ENCODE results near the gene SLC5A8. TPM values are rescaled to one million over a fixed set of nuclear protein-coding genes. Genes with fewer than 3 reads are reported as not detected.
A peak's percentile ranks its signal among the peaks of the same experiment; 100 is the strongest.
"Not testable (repeated sequence)": the region's sequence is repeated elsewhere in the genome, so short reads cannot be mapped to it uniquely, and the experiment has no call there.

Gene SLC5A8
- polyA plus RNA-seq, 3 donors = 28.2 to 51.2 (median 41.3) TPM

DNA sequence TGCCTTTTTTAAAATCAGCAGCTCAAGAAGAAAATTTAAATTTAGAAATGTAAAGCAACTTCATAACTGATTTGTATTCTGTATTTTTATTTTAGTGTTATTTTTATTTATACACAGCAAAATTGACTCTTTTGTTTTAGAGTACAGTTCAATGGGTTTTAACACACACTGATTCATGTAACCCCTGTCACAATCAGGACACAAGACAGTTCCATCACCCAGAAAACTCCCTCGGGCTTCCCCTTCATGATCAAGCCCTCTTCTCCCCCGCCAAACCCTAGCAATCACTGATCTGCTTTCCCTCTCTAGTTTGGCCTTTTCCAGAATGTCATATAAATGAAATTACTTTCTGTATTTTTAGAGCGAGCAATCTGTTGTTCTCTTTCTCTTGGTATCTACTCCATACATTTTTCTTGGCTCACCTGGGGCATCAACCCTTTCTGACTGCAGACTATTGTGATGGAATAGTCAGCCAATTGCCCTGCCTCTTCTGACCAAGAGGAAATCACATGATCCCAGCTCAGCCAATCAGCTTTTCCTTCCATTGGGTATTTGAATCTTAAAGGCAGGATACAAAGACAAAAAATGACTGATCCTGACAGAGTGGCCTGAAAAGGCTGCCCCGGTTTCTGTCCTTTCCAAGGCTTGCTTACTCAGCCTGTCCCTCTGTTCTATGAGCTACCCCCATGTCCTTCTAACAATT, 5.3 kb downstream of the SLC5A8 start:
- no peak for DNase-seq (ENCODE audit: extremely low read depth in 1 of 11, low read depth in 9 of 11, low spot score in 4 of 11)

DNA sequence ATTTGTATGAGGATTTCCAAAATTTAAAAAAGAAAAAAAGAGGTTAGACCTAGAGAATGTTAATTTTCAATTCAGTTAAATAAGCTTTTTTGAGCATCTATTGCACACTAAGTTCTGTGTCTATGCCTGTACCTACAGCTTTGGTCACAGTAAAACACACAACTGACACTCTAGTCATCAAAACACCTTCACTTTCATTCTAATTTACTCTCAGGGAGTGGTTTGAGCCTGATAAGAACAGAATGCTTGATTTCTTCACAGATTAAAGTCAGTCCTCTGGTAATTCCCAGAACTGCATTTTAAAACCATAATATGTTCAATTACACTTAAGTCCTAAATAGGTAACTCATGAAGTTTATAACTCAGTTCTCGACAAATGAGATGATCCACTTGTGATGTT, 9.2 kb downstream of the SLC5A8 start:
- no peak for DNase-seq (ENCODE audit: extremely low read depth in 1 of 11, low read depth in 9 of 11, low spot score in 4 of 11)

DNA sequence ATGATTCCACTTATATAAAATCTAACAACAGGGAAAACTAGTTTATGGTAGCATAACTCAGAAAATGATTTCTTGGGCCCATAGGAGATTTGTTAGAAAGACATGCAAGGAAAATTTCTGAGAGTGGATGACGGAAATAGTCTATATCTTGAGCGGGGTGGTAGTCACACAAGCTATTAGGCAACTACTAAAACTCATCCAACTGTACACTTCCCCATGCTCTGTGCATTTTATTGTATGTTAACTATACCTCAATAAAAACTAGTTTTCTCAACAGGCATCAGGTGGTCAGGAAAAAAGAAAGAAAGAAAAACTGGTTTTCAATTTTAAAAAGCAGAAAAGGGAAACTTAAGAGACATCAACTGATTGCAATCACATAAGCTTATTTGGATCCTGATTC, 9.9 kb downstream of the SLC5A8 start:
- DNase-seq (ENCODE audit: extremely low read depth in 1 of 11, low read depth in 9 of 11, low spot score in 4 of 11) = no peak

DNA sequence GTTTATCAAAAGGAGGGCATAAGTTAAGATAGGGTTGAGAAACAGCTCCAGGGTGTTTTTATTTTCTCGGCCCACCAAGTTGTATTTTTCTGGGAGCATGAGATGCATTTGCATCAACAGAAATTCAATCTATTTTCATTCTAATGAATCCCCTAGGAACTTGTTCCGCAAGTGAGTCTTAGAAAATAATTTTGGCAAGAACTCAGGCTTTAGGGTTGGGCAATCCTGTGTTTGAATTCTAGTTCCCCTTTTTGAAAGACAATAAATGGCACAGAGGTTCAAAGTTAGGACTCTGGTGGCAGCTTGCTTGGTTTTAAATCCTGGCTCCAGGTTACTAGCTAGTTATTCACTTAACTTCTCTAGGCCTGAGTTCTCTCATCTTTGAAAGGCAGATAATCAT, 23.7 kb downstream of the SLC5A8 start:
- DNase-seq (ENCODE audit: extremely low read depth in 1 of 11, low read depth in 9 of 11, low spot score in 4 of 11) = no peak

DNA sequence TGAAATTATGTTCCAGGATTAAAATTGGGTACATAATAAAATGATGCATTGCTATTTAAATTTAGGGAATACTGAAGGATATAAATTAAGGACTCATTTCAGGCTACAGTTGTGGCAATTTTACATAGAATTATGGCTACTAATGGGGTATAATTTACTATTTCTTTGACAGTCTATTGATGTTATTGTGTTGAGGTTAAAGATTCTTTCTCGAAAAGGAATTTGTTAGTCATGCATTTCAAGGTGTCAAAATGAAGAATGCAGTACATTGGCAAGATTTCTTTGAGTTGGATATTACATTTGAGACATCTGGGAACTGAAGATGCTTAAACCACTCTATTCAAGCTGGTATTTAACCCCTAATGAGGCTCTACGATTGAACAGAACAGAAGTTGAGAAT, 28.3 kb downstream of the SLC5A8 start:
- DNase-seq (ENCODE audit: extremely low read depth in 1 of 11, low read depth in 9 of 11, low spot score in 4 of 11) = no peak

DNA sequence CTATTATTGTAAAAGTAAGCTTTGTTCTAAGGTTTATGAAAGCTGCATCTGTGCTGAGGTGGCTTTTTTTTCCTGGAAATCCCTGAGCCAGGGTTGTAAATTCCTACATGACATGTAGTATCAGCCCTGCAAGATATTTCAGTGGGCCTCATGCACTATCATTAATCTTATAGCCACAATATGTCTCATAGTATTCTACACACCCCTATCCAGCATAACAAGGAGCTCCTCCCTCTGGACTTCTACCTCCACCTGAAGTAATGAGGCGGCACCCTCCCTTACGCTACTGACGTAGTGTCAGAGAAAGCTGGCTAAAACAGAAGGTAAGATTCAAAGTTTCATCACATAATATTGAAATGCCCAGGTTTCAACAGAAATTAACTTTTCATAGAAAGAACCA, 35.5 kb downstream of the SLC5A8 start:
- DNase-seq (ENCODE audit: extremely low read depth in 1 of 11, low read depth in 9 of 11, low spot score in 4 of 11) = no peak

DNA sequence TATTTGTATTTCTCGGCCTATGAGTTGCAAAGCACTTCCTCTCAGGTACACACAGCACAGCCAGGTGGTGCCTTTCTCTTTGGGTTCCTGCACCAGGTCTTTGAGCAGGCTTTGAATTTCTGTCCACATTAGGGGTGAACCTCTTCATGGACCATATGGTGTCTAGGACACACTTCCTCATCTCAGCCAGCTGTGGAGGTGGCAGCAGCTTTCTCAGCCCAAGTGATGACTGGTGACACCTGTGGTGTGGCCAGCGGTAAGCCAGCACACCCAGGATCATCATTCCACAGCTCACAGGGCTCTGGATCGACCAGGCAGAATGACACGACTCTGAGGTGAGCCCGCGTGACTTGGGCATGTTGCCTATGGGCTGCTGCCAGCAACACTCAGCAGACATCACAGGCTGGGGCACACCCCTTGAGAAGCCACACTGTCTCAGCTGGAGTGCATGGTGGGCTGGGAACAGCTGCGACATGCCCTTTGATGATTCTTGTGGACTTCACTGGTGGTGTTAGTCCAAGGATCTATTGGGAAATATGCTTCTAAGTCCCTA, 36.8 kb downstream of the SLC5A8 start:
- no peak for DNase-seq (ENCODE audit: extremely low read depth in 1 of 11, low read depth in 9 of 11, low spot score in 4 of 11)

DNA sequence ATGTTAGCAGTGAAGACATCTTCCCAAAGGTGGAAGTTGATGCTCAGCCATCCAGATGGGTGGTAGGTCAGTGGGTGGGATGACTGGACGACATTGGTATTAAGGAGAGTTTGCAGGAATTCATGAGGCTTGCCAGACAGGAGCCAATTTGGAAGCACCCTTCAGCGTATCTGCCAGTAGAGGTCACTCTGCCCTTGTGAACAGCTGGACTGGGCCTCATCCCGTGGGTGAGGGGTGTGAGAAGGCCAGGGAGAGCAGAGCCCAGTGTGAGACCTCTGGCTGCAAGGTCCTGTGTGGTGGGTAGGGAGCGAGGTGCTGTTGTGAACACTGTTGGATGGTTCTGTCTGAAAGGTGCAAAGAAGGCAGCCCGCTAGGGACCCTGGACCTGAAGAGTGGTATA, 37.7 kb downstream of the SLC5A8 start:
- DNase-seq (ENCODE audit: extremely low read depth in 1 of 11, low read depth in 9 of 11, low spot score in 4 of 11) = no peak

DNA sequence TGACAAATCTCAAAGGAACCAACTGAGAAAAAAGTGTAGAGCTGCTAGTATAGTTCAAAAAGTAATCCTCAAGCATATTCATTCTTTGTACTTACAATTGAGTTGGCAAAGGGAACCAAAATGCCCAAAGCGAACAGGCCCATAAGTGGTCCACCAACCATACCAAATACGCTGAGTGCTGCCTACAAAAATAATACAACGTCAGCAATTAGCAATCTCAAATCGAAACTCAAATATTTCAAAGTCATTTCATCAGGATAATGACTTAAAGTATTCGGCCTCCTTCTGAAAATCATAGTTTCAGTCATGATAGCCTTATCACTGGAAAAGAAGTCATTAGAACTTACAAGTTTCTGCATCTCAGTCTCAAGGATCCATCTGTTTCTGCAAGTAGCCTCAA, 42.0 kb downstream of the SLC5A8 start:
- DNase-seq (ENCODE audit: extremely low read depth in 1 of 11, low read depth in 9 of 11, low spot score in 4 of 11) = no peak

DNA sequence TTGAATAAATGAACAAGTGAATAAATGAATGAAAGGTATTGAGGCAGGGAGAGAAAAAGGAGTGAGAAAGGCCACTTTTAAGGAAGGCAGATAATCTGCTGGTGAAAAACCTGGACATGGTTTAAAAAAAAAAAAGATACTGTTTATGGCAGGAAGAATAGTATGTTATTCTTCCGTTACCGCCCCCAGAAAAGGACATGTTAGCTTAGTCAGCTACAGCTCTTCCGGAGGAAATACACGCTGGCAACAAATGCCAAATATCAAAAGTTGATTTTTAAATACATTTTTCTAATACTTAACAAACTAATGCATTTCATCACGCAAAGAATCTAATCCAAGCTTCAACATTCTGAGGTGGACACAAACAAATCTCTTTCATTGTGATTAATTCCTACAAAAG, 43.2 kb downstream of the SLC5A8 start:
- DNase-seq (ENCODE audit: extremely low read depth in 1 of 11, low read depth in 9 of 11, low spot score in 4 of 11) = no peak

DNA sequence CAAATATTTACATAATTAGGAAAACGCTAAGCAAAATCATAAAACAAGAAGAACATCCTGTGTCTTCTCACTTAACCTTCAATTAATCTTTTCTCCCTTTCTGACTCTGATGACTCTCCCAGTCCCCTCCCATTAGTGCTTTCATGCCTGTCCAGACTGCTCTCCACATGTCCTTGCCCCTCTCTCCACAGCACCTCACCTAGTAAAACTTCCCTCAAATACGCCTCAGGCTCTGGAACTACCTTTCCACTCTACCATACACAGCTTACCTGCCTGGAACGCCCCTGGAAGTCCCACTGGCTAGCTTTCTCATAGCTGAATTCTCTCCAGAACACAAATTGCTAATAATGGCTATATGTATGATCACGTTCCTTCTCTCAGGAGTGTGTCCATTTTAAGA, 44.7 kb downstream of the SLC5A8 start:
- no peak for DNase-seq (ENCODE audit: extremely low read depth in 1 of 11, low read depth in 9 of 11, low spot score in 4 of 11)

DNA sequence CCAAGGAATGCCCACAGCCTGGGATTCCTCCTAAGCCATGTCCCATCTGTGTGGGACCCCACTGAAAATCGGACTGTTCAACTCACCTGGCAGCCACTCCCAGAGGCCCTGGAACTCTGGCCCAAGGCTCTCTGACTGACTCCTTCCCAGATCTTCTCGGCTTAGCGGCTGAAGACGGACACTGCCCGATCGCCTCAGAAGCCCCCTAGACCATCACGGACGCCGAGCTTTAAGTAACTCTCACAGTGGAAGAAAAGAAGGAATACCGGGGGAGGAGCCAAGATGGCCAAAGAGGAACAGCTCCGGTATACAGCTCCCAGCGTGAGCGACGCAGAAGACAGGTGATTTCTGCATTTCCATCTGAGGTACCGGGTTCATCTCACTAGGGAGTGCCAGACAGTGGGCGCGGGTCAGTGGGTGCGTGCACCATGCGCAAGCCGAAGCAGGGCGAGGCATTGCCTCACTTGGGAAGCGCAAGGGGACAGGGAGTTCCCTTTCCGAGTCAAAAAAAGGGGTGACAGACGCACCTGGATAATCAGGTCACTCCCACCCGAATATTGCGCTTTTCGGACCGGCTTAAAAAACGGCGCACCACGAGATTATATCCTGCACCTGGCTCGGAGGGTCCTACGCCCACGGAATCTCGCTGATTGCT, 64.1 kb downstream of the SLC5A8 start:
- not testable (repeated sequence) for DNase-seq (ENCODE audit: extremely low read depth in 1 of 11, low read depth in 9 of 11, low spot score in 4 of 11)

DNA sequence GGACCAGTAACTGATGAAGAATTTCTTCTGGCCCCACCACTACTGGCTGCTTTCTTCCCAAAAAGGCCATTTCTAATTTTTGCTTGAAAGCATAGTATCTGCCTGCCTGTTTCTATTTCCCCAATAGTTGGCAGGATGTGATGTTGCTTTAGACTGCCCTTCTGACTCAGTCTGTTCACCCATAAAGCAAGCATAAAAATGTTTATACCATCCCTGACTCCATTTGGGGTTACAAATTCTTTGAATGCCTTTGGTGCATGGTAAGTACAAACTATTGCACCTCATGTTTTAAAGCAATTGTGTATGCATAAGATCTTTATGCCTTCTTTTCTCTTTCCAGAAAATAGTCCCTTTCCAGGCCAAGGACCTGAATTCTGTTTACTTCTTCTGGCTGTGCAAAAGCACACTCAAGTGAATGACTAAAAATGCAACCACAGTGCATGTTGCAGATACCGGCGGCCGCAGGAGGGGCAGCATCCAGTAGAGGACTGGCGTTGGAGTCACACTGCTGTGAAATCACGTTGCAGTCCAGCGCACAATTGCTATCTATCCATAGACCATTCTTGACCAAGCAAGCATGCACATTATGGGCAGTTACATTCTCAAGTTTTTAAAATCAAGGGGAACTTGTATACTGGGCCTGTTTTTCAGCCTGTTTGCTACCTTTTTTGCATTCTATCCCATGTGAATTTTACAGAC, 82.4 kb downstream of the SLC5A8 start:
- DNase-seq (ENCODE audit: extremely low read depth in 1 of 11, low read depth in 9 of 11, low spot score in 4 of 11) = peak in 4 of 11 donors; percentile 2 to 23 (median 6)

DNA sequence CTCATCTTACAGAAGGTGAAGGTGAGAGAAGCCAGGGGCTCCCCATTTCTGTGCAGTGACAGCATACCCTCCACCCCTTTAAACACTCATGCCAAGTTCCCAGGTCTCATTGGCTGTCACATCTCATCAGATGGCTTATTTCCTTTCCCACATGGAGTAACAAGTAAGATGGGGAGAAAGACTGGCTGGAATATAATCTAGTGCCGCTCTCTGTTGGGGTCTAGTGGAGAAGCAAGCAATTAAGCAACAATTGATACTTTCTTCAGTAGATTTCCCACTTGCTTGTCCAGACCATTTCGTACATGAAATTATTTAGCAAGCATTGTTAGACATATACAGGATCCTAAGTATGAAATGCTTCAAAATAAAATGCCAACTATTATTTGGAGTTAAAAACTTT, 92.2 kb downstream of the SLC5A8 start:
- no peak for DNase-seq (ENCODE audit: extremely low read depth in 1 of 11, low read depth in 9 of 11, low spot score in 4 of 11)

DNA sequence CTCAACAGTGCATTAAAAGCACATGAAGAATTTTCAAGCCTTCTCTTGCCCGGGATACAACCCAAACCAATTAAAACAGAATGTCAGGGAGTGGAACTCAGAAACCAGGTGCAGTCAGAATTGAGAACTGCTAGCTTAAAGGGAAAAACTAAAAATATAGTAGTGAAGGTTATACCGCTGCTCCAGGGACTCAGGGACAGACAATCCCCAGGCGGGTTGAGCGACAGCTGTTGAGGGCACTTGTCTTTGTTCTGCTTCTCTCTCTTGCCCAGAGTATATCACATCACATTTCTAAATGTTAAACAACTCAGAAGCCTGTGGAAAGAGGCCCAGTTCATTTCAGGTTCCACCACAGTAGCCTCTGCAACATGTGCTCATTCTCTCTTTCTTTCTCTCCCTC, 93.1 kb downstream of the SLC5A8 start:
- DNase-seq (ENCODE audit: extremely low read depth in 1 of 11, low read depth in 9 of 11, low spot score in 4 of 11) = no peak

DNA sequence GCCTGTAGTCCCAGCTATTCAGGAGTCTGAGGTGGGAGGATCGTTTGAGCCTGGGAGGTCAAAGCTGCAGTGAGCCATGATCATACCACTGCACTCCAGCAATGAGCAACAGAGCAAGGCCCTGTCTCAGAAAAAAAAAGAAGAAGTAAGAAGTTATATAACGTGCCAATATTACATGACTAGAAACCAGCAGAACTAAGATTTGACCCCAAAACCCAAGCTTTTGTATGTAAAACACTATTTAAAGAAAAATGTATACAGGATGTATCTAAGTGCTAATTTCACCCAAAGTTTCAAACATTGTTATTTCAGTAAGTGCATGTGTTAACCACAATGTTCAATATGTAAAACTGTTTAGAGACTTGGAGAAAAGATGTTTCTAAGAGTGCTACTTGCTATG, 94.7 kb downstream of the SLC5A8 start:
- no peak for DNase-seq (ENCODE audit: extremely low read depth in 1 of 11, low read depth in 9 of 11, low spot score in 4 of 11)

DNA sequence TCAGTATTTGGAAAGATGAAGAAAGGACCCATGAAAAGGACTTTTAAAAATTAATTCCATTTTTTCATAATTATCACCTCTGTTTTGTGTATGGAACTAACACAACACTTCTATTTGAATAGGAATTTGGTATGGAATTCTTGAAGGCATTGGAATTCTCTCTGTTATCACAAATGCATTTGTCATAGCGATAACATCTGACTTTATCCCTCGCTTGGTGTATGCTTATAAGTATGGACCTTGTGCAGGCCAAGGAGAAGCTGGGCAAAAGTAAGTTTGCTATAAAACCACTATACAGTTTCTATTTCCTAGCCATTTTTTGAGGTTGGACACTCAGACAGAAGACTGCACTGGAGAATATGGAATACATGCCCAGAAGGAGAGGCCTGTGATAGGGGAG, 98.6 kb downstream of the SLC5A8 start:
- DNase-seq (ENCODE audit: extremely low read depth in 1 of 11, low read depth in 9 of 11, low spot score in 4 of 11) = no peak

DNA sequence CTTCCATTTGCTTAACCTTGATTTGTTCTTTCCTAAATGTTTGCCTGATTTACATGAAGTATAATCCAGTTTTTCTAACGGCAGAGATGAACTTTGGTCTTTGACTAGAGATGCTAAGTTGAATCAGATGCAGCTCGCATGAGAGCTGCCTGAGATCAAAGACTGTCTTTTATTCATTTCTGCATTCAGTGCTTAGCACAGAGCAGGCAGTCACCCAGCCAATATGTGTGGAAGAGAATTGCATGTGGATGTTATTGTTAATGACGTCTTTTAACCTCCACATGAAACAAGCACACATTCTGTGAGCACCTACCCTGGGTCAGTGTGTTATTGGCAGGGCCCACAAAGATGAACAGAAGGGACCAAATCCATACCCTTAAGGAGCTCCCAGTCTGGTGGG, 99.2 kb downstream of the SLC5A8 start:
- no peak for DNase-seq (ENCODE audit: extremely low read depth in 1 of 11, low read depth in 9 of 11, low spot score in 4 of 11)

DNA sequence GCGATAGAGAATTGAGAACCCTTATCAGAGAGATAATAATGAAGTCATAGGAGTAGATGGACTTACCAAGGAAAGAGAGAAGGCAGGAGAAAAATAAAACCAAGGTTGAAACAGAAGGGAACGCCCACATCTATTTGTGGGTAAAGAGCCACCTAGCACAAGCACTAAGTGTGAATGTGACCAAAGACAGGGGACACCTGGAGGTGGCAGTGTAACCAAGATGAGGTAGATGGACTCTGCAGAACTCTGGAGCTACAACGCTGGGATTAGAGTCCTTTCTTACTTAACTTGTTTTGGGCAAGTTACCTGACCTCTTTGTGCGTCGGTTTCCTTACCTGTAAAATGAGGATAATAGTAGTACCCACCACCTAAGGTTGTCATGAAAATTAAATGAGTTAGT, 101.9 kb downstream of the SLC5A8 start:
- DNase-seq (ENCODE audit: extremely low read depth in 1 of 11, low read depth in 9 of 11, low spot score in 4 of 11) = no peak

DNA sequence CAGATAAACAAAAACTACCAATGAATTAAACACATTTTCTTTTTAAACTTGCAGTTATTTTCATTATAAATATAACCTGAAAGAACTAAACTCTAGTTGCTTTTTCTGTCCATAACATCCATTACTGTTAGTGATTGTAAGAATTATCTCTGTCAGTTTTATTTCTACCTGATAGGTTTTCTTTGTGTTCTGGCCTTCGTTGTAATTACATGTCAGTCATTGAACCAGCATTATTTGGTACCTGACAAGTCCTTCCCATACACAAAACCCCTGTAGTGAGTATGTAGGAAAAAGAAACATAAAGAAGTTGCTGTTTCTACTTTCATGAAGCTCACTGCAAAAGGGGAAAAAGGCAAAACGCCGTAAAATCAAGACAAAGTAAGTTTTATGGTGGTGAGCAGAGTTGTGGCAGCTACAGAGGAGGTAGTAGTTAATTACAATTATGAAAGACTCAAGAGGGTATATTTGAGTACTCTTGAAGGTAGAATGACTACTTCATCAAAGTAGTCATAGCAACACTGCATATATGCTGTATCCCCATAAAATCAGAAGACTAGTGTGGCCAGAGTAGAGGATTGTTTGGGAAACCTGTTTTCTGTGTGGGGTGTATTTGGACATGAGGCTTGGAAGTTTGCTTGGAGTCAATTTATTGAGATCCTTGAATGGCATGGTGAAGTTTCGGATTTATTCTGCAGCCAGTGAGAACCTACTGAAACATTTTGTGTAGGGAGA, 102.8 kb downstream of the SLC5A8 start:
- no peak for DNase-seq (ENCODE audit: extremely low read depth in 1 of 11, low read depth in 9 of 11, low spot score in 4 of 11)

Measured in renal cortex interstitium (tissue), 11 donors.